Glomerular visceral epithelial cell (primary cell): ENCODE measurements around the gene SLC15A1.
A peak's percentile ranks its signal among the peaks of the same experiment; 100 is the strongest.

ENCODE experiments used
- DNase-seq: peaks from one replicate; pipeline ENCODE4 v3.0.0-alpha.2; 2016; ENCODE audit errors: extremely low spot score

SLC15A1 gene

GRCh38 chr13:98693756-98694155, 58.7 kb downstream of the SLC15A1 start:
- no peak for DNase-seq

- DNase-seq = no peak
Measured at GRCh38 chr13:98691360-98691759, 61.1 kb downstream of the SLC15A1 start.

DNA sequence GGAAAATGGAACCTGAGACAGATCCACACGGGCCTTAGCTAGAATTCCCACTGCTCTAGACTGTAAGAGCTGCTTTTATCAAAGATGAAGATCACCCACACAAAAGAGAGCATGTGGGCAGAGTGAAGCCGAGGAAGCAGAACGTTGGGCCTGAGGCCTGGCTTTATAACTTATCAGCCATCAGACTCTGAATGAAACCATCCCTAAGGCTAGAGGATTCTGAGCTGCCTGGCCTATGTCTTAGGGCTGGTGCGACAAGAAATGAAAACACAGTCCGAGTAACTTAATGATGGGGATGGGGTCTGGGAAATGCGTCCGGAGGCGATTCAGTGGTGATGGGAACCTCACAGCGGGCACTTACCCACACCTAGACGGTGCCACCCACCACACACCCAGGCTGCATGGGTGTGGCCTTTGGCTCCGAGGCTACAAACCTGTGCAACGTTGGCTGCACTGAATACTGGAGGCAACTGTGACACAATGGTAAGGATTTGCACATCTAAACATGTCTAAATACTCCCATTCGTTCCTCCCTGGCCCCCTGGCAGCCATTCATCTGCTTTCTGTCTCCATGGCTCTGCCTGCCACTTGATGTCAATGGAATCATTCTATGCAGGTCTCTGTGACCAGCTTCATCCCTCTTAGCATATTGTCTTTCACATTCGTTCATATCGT, 62.0 kb downstream of the SLC15A1 start:
- DNase-seq = no peak

DNA sequence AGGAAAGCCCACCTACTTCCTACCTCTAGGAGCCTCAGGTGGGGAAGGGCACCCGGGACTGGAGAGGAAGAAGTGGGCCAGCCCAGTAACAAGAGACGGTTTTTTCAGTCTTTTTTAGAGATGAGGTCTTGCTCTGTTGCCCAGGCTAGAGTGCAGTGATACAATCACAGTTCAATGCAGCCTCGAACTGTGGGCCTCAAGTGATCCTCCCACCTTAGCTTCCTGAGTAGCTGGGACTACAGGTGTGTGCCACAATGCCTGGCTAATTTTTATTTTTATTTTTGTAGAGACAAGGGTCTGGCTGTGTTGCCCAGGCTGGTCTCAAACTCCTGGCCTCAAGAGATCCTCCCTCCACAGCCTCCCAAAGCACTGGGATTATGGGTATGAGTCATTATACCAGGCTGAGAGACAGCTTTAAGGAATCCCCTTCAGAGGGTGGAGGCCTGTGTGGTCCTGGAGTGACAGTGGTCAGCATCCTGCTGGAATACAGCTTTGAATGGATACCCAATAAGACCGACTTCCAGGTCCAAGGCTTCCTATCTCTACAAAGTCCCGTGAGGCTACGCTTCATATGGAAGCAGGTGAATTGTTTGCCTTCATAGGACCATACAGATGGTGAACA, 63.0 kb downstream of the SLC15A1 start:
- no peak for DNase-seq

GRCh38 chr13:98688373-98688772, 64.1 kb downstream of the SLC15A1 start:
- DNase-seq = no peak

- DNase-seq = no peak
Measured at GRCh38 chr13:98687319-98687718, 65.2 kb downstream of the SLC15A1 start.

DNA sequence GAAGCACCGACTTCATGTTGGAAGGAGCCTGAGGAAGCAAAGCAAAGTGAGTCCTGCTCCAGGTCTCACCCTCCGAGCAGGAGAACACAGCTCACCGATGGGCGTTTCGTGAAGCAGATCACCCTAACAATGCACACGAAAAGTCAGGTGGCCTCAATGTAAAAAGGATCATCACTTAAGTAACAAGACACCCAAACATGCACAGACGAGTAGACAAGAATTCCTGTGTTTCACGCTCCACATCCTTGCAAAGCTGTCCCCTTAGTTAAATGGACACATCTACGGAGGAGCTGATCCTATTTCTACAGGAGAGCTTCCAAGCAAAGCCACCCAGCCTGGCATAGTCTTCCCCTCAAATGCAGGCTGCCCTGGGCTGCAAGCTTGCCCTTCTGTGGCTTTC, 66.2 kb downstream of the SLC15A1 start:
- no peak for DNase-seq

DNA sequence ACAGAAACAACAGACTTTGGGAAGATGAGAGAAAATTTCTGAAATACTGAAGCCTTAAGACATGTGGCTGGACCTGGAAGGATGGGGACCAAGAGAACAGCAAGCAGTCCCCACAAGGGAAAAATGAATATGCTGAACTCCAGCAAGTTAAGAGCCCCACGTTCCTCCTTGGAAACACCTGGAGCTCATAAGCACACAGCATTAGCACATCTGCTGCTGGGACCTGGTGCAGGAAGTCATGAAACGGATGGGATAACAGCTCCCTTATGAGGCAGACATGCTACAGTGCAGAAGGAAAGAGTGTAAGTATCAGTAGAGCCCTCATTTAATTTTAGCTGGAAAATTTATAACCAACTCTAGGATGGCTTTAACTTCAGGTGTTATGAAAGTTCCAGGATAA, 67.3 kb downstream of the SLC15A1 start:
- DNase-seq = no peak

- DNase-seq = no peak
Measured at GRCh38 chr13:98681049-98681448, 71.4 kb downstream of the SLC15A1 start.

GRCh38 chr13:98678741-98679140, 73.7 kb downstream of the SLC15A1 start:
- no peak for DNase-seq

DNA sequence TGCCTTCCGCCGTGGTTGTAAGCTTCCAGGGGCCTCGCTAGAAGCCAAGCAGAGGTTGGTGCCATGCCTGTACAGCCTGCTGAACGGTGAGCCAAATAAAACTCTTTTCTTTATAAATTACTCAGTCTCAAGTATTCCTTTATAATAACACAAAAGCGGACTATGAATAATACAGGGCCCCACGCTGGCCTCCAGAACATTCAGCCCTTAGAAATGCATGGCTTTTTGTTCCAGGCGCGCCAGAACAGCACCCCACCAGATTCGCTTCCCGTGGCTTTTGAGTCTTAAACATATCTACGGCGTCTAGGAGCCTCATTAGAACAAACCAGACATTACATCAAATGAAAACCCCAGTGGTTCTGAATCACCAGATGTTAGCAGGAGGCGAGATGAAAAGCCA, 75.1 kb downstream of the SLC15A1 start:
- DNase-seq = no peak

DNA sequence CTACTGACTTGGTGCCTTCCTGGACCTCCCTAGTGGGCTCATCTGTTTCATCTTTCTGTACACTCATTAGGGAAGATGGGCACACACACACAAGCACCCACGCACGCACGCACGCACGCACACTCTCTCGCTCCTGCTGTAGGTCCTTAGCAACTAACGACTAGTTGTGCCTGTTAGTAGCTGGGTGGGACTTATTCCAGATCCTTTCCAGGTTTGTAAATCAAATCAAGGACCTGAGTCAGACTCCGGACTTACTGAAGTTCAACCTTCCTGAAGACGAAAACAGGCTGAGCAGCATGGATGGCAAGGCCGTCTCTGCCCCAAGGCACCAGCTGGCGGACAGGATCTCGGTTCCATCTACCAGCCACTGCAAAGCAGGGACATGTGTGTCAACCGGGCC, 76.2 kb downstream of the SLC15A1 start:
- no peak for DNase-seq

DNA sequence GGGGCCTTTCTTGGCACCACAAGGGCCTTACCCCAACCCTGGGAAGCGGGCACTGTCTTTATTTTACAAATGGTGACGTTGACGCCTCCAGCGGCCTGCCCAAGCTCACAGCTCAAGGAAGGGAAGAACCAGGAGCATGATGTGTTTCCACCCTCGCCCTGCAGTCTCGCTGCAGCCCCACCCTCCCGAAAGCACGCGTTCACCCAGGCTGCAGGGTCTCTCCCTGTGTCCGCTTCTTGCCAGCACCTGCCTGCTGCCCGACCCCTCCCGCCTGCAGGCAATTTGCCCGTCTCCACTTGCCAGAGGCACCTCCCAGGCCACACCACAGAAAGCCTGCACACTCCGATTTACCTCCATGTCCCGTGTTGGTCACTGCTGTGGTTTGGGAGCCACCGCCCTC, 76.6 kb downstream of the SLC15A1 start:
- DNase-seq = no peak

DNA sequence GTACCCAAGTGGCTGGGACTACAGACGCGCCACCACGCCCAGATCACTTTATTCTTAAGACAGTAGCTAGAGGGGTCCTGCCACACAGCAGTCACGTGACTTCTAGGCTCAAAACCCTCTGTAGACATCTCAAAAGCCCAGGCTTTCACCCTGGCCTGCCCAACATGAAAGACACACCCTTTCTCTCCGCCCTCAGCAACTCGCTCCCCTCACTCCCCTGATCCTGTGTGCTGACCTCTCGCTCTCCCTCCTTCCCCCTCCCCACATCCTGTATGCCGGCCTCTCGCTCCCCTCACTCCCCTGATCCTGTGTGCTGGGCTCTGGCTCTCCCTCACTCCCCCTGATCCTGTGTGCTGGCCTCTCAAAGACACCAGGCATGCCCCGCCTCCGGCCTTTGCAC, 77.4 kb downstream of the SLC15A1 start:
- DNase-seq = no peak

- DNase-seq = peak; percentile 70
Measured at GRCh38 chr13:98672947-98673613, 79.4 kb downstream of the SLC15A1 start.

DNA sequence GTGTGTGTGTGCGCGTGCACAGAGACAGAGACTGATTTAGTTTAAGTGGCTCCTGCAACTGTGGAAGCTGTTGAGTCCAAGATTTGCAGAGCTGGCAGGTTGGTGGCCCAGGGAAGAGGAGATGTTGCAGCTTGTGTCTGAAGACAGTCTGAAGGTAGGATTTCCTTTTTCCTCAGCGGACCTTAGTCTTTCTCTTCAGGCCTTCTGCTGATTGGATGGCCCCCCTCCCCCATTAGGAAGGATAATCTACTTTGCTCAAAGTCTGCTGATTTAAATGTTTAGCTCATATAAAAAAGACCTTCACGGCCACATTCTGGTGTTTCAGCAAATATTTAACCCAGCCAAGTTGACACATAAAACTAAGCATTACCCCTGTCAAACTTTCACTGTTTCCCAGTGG, 84.3 kb downstream of the SLC15A1 start:
- no peak for DNase-seq

GRCh38 chr13:98665638-98665995, 86.9 kb downstream of the SLC15A1 start:
- DNase-seq = peak; percentile 21

- DNase-seq = peak; percentile 44
Measured at GRCh38 chr13:98664924-98665637, 87.4 kb downstream of the SLC15A1 start.

DNA sequence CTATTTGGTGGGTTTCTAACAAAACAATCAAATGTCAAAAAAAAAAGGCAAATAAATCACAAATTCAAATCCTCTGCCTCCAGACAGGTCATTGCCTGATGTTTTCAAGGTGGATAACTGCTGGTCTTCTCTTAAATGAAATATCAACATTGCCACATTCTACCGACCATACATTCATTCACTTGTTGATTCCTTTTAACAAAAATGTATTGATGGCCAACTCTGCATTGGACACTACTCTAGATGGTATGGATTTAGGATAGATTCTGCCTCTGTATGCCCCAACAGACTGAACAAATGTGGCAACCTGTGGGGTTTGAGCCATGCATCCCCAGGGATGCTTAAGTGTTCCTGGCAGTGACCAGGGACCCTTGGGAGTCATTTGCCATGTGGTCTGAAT, 88.0 kb downstream of the SLC15A1 start:
- DNase-seq = no peak

- peak; percentile 66 for DNase-seq
Measured at GRCh38 chr13:98664047-98664446, 88.4 kb downstream of the SLC15A1 start.

GRCh38 chr13:98658131-98658530, 94.3 kb downstream of the SLC15A1 start:
- no peak for DNase-seq

- DNase-seq = no peak
Measured at GRCh38 chr13:98657506-98658085, 94.9 kb downstream of the SLC15A1 start.
